HL-60/S4 (cell line): ENCODE data around the gene OFD1.

Experiments used
- in situ Hi-C: fragments of 300-500 bp; cut with MboI; formaldehyde crosslinking; loops from 2 replicates; pipeline ENCODE4 v1.14.3; 2022; ENCODE audit warnings: low sequenced_read_pairs

Gene OFD1, protein sequence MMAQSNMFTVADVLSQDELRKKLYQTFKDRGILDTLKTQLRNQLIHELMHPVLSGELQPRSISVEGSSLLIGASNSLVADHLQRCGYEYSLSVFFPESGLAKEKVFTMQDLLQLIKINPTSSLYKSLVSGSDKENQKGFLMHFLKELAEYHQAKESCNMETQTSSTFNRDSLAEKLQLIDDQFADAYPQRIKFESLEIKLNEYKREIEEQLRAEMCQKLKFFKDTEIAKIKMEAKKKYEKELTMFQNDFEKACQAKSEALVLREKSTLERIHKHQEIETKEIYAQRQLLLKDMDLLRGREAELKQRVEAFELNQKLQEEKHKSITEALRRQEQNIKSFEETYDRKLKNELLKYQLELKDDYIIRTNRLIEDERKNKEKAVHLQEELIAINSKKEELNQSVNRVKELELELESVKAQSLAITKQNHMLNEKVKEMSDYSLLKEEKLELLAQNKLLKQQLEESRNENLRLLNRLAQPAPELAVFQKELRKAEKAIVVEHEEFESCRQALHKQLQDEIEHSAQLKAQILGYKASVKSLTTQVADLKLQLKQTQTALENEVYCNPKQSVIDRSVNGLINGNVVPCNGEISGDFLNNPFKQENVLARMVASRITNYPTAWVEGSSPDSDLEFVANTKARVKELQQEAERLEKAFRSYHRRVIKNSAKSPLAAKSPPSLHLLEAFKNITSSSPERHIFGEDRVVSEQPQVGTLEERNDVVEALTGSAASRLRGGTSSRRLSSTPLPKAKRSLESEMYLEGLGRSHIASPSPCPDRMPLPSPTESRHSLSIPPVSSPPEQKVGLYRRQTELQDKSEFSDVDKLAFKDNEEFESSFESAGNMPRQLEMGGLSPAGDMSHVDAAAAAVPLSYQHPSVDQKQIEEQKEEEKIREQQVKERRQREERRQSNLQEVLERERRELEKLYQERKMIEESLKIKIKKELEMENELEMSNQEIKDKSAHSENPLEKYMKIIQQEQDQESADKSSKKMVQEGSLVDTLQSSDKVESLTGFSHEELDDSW

DNA sequence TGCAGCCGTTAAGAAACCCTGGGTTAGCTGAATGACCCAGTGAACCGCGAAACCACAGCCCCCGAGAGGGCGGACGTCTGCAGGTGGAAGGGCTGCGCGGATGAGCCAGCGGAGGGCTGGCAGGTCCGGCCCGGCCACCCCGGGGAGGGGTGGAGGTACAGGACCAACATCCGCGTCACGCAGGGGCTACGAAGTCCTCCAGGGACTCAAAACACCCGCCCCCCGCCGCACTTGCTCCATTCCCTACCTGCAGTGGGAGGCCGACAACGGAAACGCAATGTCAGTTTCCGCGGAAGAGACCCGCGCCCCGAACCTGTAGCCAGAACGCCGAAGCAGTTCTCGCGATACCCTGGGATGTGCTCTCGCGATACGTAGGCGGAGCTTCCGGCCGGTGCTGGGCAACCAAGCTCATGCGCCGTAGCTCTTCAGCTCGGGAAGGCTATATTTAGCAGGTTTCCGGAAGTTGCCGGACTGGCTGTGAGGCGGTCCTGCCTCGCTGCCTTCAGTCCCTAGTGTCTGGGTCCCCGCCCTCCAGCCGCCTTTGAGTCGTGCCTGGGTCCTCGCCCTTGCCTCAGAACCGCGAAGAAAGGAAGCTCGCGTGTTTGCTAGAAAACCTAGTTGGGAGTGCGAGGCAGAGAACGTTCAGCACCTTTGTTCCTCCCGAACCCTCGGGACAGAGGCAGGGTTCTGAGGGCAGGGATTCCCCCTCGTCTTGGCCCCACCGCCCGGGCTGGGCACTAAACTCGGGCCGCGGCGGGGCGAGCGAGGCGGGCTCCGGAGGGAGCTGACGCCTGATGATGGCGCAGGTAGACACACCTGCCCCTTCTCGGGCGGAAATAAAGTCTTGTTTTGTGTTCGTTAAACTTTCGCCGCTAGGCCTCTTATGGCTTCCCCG is at the start of gene OFD1, which contains the start of gene TRAPPC2:
OFD1 (plus strand) TSS at position 471 of the 895 bp plus-strand sequence; CDS start at position 795, 324 bp downstream.
TRAPPC2 (minus strand) TSS at position 343 of the 895 bp plus-strand sequence. CDS start 14,657 bp downstream, outside the sequence.
- in situ Hi-C loops, result no loop called here

- in situ Hi-C loops, result no loop called here
Observed at GRCh38 chrX:13685126-13685763, 49.3 kb upstream of the OFD1 start.

- in situ Hi-C loops, result no loop called here
Observed at GRCh38 chrX:13687203-13687602, 47.3 kb upstream of the OFD1 start.

DNA sequence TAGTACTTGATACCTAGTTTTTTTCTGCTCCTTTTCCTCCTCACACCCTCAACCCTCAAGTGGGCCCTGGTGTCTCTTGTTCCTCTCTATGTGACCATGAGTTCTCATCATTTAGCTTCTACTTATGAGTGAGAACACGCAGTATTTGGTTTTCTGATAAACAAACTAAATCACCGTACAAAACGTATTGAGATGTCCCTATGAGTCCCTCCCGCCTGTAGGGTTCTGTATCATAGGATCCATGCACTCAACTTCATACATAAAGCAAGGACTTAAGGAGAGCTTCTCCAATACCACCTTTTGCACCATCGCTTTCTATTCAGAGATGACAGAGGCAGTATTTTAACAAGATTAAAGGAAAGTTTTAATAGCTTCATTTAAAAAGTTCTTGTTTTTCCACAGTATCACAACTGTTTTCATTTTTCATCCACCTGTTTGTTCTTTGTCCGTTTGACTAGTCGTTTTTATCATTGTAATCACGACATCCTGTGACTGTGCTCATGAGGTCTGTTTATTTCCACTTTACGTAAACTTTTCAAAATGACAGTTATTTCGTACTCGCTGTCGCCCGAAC is 46.1 kb upstream of the OFD1 start:
- in situ Hi-C loops, result no loop called here

DNA sequence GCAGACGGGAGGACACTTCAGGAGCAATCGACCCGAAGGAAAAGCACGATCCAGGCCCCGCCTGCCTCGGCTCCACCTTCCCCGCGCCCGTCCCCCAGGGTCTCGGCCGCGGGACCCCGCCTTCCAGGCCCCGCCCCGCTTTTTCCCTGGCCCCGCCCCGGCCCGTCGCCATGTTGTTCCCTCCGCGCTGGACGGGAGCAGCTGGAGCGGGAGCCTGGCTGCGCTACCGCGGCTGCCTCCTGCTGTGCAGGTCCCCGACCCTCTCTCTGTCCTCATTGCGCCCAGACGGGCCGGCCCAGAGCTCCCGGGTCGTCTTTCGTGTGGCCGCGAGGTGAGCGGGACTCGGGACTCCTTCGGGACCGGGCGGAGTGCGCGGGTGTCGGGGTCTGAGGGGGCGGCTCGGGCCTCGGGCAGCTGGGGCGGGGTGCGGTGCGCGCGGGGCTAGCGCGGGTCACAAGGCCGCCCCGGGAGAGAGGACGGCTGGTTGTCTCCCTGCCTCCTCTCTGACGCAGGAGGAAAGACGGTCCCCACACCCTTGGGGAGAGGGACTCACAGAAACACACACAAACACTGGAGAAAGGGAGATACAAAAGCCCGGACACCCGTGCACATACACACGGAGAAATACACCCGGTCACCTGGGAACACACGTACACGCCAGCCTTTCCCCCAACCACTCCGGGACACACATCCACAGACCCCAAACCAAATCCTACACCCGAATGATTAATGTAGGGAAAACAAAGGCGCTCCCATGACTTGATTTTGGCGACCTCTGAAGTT is 45.4 kb upstream of the OFD1 start, which contains the start of gene RAB9A:
RAB9A (plus strand) TSS at position 171 of the 783 bp plus-strand sequence. CDS start 19,619 bp downstream, outside the sequence.
- in situ Hi-C loops, result no loop called here

DNA sequence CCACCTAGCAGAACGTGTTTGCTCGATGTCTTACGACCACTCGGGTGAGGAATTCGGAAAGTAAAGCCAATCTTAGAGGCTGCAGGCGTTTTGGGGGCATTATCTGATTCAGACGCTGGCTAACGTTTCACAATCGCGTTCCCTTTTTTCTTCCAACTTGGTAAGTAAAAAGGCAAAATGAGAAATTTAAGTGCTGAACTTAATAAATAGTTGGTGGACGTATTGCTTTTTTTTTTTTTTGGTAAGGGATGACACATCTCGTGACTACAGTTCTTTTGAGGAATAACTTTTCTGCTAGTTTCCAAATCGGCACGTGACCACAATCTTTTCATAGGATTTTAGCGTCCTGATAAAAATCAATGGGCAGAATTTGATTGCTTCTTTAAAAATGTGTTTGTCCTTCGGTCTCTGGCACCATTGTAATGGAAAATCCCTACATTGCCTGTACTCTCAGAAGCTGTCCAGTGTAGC is 44.8 kb upstream of the OFD1 start:
- in situ Hi-C loops, result no loop called here

GRCh38 chrX:13690836-13691235 is 43.7 kb upstream of the OFD1 start:
- in situ Hi-C loops, result no loop called here

GRCh38 chrX:13691841-13692371 is 42.6 kb upstream of the OFD1 start:
- in situ Hi-C loops, result no loop called here

DNA sequence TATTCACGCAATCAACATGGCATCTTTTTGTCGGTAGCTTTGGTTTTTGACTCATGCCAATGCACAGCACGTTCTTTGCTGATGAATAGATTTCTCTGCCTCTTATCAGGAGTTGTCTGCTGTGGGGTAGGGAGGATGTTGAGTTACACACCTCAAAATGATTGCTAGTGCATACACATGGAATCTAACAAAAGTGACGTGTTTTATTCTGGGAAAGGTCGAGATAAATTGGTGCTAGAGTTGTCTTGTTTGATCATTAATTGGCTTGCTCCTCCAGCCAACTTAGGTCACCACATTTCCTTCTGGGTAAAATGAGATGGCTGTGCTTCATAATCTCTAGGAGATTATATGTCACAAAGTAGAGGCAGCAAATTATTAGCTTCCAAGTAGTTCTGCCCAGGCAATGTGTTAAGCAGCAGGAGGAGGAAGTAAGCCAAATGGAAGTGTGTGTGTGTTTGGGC is 41.7 kb upstream of the OFD1 start:
- in situ Hi-C loops, result no loop called here

DNA sequence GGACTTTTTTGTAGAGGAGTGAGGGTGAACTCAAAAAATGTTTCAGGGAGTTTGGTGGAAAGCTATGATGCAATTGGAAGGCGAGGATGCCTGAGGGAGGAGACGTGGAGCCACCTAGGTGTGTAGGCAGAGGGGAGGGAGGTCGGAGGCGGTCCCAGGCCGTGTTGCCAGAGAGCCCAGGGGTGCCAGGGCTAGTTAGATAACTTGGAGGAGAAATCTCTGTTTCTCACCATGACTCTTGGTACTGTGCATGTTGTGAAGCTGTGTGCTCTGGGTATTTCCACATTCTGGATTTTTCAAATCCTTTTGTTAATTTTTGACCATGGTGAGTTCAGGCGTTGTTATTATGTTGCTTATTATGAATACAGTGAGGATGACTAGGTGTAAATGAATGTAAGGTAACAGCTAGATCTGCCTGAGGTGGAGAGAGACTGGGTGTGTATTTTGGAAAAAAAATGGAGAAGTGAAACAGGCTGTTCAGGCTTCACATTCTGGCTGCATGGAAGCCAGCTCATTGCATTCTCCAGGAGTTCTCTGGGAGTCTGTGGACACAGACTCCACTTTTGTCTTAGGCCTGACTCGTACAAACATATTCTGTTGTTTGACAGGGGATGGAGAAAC is 41.1 kb upstream of the OFD1 start:
- in situ Hi-C loops, result no loop called here

DNA sequence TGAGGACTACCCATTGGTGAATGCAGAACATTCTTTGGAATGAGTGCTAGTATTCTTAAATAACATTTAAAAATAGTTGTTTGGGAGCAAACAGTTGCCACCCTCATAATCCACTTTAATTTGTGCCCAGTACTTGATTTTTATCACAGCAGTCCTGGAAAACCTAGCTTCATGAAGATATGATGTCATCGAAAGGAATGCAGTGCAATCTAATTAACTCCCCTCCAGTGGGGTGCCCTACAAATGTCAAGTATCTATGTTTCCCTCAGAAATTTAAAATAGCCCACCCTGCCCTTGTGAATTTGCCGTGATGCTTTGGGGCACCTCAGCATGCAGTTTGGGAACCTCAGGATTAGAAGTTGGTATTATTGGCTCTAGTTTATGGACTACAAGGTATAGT is 40.2 kb upstream of the OFD1 start:
- in situ Hi-C loops, result no loop called here

GRCh38 chrX:13694983-13695382 is 39.6 kb upstream of the OFD1 start:
- in situ Hi-C loops, result no loop called here

DNA sequence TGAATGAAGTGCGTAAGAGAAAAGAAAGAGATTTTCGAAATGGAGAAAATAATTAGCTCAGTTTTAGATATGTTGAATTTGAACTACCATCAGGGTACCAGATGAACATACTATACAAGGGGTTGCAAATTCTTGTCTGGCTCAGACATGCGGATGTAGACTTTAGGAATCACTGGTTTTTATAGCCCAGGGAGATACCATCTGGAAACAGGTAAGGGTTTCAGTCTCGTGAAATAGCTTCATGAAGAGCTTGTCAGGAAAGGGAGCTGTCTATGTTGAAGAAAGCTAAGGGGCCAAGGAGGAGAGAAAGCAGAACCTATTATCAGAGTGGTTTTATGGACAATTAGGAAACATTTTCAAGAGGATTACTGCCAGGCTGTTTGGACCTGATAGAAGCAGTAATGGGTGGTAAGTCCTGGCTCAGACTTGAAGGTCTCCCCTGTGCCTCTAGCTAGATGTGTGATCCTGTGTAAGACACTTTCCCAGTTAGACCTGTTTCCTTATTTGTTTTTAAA is 38.9 kb upstream of the OFD1 start:
- in situ Hi-C loops, result no loop called here

- in situ Hi-C loops, result no loop called here
Observed at GRCh38 chrX:13697455-13697854, 37.1 kb upstream of the OFD1 start.

DNA sequence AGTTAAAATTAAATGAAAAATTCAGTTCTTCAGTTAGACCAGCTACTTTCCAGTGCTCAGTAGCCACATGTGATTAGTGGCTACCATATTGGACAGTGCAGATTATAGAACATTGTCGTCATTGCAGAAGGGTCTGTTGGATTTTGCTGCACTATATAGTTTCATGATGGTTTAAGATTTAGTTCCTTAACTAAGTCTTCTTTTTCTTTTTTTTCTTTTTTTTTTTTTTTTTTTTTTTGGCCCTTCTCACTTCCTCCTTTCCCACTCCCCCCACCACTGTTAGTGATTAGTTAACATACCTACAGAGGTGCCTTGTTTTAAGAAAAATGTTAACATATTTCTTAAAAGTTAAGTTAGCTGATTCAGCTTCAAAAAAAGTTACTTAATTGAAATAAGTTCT is 36.6 kb upstream of the OFD1 start:
- in situ Hi-C loops, result no loop called here

DNA sequence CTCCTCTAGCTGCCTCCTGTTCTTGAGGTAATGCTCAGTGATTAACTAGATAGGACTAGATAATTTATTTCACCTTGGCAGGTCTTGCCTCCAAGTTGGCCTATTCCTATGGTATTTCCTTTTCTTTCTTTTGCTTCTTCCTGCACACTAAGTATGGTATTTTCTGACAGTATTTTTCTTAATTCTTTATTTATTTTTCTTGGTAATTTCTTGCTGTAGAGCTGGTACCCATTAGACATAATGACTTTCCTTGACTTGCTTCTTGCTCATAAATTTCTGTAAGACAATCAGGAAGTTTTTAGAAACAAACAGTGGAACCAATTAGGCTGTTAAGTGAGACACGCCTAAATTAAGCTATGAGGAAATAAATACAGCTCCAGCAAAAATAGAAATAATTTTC is 36.1 kb upstream of the OFD1 start:
- in situ Hi-C loops, result no loop called here

GRCh38 chrX:13699183-13699826 is 35.2 kb upstream of the OFD1 start:
- in situ Hi-C loops, result no loop called here
